OCI-M1 (cell line): ENCODE measurements around the gene SFXN3.

Experiments used
- DNase-seq: peaks from one replicate; lab custom pipeline; 2025; lab: John Stamatoyannopoulos, UW

The SFXN3 gene

DNA sequence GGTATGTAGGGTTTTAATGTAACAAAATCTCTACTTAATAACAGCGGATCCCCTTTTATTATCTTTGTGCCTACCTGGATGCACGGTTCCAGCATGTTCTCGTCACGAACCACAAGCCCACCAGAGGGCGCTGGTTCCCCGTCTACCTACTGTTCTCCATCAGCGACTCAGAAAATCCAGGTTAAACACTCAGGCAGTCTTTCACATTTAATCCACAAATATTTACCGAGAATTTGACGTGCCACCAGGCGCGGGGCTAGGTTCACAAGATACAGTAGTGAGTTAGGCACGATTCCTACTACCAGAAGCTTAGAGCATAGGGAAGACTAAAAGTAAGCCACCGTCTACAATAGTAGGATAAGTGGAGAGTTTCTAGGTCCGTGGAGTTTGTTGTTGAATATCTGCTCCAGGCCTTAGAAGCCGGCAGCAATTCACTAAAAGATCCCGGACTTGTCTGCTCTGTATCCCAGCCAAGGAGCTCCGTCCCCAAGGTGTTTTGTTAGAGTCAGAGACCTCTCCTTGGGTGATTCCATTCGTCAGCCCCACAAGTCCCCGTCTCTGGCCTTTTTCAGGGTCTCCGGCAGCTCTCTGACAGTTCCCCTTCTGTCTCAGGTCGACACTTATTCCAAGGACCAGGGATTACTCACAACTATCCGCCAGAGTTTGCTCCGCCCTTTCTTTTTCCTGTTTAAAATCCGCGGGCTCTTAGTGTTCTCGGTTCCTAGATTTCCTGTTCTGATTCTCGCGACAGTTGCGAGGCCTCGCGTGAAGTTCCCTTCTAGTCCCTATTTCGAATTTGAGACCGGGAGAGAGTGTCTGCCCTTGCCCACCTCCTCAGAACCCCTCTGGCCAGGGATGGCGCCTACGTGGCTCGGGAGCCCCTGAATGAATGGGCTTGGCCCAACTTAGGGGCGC, 29.3 kb downstream of the SFXN3 start:
- DNase-seq: peak; percentile 99

DNA sequence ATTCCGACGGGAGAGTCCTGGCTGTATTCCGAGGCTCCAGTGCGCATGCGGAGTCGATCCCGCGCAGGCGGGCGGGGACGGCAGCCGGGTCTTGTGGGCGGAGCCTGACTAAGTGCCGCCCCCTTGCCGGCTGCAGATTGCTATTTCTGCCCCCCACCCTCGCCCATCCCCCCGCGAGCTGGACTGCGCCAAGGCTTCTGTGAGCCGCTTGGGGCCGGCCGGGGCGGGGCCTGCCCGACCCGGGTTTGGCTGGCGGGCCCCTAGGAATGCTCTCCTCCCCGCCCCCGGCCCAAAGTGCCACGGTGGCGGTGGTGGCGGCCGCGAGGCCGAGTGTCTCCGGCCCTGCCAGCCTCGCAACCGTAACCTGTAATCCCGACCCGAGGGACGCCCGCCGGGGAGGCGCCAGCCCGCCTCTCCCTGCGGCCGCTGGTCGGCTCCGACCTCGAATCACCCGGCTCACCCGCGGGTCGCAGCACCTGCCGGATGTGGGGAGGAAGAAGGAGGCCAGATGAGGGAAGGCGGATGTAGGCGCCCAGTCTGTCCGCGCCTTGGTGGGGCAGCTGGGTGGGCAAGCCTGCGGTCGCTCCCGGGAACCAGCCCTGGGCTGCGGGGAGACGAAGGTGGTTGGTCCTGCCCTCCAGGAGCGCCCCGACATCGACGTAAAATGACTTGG, 30.1 kb downstream of the SFXN3 start:
- peak; percentile 99 for DNase-seq

DNA sequence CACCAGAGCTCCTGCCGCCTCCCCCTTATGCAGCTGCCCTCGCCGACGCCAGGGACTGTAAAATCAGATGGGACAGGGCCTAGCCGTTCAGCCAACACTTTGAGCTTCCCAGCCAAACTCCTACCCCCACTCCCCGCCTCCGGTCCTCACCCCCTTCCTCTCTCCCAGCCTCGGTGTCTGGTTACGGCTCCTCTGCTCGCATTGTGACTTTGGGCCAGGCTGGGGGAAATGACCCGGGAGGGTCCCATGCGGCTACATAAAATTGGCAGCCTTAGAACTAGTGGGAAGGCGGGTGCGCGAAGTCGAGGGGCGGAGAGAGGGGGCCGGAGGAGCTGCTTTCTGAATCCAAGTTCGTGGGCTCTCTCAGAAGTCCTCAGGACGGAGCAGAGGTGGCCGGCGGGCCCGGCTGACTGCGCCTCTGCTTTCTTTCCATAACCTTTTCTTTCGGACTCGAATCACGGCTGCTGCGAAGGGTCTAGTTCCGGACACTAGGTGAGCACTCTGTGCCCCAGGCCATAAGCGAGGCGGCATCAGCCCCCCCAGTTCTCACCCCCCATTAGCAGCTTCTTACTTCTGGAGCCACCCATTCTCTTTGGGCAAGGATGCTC, 30.7 kb downstream of the SFXN3 start, which contains the start of gene KAZALD1:
Gene KAZALD1, plus strand, starts transcription at position 366 of the 608 bp plus-strand sequence. CDS start 604 bp downstream, outside the sequence.
- peak; percentile 88 for DNase-seq

DNA sequence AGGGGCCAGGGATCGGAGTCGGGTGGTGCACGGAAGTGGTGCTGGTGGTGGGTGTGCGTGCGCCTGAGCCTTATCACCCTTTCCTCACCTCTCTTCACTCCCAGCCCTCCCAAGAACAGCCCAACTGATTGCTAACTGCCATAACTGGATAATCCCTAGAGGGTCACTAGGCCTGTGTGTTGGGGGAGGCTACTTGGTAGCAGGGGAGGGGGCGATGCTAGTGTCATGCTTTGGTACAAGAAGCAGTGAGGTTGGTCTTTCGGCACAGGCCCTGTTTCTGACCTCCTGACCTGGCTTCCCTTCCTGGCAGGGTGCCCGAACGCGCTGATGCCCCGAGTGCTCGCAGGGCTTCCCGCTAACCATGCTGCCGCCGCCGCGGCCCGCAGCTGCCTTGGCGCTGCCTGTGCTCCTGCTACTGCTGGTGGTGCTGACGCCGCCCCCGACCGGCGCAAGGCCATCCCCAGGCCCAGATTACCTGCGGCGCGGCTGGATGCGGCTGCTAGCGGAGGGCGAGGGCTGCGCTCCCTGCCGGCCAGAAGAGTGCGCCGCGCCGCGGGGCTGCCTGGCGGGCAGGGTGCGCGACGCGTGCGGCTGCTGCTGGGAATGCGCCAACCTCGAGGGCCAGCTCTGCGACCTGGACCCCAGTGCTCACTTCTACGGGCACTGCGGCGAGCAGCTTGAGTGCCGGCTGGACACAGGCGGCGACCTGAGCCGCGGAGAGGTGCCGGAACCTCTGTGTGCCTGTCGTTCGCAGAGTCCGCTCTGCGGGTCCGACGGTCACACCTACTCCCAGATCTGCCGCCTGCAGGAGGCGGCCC, 31.4 kb downstream of the SFXN3 start:
- DNase-seq: peak; percentile 93

DNA sequence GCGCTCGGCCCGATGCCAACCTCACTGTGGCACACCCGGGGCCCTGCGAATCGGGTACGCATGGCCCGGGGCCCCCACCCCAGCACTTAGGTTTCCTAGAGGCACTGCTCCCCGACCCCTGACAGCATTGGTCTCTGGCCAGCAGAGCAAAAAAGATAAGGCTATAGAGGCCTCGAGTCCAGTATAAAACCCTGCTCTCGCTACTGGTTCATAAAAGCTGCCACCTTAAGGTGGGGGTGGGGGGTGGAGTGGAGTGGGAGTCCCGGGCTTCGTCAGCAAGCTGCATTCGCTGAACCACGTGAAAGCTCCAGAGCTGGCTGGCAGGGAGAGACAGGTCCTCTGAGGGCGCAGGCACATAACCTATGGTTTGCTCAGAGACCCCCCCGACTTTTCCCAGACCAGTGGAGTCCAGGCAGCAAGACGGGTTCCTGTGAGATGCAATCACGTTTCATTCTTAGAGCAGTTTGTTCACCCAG, 32.1 kb downstream of the SFXN3 start:
- DNase-seq: peak; percentile 84

DNA sequence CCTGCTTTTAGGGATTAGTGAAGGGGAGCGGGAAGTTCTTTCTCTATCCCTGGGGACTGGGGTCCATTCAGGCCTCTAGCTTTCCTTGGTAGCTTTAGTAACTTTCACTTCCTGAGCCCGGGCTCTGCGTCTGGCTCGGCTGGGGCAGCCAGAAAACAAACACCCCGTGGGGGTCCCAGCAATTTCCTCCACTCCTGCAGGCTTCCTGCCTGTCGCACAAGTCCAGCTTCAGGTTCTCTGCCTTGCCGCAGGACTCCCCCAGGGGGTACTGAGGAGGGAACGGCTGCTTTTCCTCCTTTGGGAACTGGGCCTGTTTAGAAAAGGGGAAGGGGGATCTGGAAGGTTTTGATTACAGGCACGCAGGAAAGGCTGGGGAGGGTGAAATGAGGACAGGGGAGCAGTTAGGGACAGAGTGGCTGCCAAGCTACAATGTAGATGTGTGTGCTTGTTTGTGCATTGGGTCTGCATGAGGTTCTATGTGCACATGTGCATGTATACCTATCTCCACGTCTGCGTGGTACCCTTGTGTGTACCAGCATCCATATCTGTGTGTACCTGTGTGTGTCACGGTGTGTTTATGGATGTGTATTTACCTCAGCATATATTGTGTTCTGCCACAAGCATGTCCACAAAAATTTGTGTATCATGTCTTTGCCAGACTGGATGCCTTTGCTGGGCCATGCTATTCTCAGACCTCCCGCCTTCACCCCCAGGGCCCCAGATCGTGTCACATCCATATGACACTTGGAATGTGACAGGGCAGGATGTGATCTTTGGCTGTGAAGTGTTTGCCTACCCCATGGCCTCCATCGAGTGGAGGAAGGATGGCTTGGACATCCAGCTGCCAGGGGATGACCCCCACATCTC, 32.7 kb downstream of the SFXN3 start:
- DNase-seq: peak; percentile 70

DNA sequence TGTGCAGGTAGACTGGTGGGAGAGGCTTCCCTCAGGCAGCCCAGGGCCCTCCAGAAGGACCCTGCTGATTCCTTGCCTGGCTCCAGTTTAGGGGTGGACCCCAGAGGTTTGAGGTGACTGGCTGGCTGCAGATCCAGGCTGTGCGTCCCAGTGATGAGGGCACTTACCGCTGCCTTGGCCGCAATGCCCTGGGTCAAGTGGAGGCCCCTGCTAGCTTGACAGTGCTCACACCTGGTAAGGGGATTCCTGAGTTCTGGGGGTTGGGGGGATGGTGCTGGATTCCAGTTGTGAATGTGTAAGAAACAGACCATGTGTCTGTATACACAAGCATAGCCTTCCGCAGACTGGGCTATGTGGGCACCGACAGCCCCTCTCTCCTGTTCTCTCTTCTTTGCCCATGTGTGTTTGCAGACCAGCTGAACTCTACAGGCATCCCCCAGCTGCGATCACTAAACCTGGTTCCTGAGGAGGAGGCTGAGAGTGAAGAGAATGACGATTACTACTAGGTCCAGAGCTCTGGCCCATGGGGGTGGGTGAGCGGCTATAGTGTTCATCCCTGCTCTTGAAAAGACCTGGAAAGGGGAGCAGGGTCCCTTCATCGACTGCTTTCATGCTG, 33.5 kb downstream of the SFXN3 start:
- no peak for DNase-seq

DNA sequence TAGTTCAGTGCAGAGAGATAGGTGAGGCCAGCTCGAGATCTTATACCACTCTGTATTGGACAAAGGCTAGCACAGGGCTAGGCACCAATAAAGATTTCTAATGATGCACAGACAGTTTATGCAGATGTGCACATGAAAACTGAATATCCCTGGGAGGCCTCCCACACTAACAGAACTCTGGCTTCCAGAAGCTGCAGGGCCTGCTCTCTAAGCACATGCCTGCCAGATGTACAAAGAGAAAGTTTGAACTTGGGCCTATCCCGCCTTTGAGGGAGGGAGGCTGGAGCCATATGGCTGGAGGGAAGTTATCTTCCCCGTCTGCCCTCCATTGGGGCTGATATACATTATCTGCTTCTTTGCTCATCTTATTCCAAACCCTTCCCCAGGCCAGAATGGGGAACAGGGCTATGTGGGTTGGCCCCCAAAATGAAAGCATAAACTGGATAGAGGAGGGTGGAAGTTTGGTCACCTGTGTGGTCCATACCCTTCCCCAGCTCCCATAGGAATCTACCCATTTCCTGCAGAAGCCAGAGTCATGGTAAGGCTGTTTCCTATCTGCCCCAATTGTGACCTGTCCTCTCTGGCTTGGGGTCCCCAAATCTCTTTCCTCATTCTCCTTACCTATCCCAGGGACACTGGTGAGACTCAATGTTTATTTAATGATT, 34.6 kb downstream of the SFXN3 start:
- peak; percentile 59 for DNase-seq

DNA sequence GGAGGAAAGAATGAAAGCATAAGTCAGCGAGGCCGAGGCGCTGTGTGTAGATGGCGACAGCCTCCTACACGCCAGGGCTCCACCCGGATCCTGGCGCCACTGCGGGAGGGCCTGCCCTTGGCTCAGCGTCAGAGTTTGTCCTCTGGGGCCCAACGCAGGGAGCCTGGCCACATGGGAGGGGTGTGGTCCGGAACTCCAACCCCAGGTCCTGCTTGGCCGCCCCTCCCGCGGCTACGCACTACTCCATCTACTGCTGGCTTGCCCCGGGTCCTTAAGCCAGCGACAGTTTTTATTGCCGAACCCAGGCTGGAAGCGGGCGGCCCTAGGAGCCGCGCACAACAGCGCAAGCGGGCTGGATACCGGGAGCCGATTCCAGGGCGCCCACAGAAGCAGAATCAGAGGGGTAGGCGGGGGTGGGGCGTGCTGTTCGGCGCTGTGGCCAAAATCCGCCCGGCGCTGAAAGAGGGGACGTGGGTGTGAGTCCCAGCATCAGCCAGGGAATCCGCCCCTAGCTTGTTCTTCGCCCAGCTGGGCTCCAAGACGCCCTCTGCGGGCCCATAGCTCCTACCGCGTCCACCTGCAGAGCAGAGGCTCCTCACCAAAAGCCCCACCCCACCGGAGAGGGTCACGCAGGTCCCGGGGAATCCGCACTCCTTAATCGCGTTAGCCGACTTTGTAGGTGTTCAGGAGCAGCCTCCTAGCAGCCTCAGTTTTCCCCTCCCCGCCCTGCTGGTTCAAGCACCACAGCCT, 35.3 kb downstream of the SFXN3 start:
- peak; percentile 96 for DNase-seq

DNA sequence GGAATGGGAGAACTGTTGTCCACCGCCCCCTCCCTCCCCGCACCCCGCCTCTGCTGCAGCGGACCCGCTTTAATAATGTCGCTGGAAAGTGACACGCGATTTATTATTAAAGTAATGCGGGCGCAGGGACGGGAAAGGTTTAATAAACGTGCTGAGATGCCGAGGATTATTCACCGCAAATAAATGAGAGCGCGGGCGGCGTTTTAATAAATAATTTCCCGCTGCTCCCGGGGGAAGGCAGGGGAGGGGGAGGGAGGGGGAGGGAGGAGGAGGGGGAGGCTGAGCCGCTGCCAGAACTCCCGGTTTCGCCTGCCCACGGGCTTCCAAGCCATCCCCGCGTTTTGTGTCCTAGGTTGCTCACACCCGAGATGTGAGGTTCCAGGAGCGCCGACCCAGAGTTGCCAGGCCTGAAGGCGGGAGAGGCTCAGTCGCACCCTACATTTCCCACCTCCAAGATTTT, 35.9 kb downstream of the SFXN3 start:
- no peak for DNase-seq

DNA sequence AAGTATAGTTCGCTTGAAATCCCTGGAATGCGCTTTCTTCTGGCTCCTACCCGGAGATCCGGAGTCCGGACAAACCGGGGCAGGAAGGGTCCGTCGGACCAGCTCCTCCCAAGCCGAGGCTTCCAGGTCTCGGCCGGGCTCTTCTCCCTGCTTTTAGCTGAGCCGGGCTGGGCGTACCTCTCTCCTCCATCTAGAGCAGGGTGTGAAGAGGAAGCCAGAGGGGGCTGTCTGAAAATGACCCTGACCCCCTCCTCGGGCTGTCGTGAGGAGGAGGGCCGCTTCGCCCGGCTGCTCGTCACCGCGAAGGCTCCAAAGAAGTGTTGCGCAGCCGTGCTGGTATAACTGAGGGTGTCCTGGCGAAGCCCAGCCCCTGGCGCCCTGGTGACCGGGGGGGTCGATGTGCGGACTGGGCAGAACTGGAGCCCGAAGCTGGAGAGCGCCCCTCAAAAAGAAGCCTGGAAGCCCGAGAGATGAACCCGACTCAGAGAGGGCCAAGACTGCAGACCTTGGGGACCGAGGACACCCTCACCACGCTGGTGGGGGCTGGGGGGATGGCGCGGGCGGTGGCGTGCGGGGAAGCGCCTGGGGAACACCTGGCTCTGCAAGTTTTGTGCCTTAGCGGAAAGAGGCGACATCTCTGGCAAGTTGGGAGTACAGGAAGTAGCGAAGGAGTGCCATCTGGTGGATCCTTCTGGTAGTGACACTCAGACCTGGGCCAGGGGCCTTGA, 36.5 kb downstream of the SFXN3 start:
- DNase-seq: peak; percentile 96

DNA sequence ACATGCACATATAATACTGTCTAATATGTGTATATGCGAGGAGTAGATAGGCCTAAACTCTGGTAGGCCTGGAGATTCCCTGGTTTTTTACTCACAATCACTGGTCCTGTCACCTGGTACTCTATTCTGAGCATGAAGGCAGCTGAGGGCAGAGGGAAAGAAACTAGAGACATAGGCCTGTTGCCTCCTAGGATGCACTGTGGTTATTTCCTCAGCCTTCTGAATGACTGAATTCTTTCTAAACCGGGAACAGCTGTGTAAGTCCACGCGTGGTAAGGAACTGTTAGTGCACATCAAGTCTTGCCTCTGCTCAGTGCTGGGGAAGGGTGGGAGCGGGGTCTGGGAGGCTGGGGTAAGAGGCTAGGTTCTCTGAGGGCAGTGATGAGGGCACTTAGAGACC, 38.4 kb downstream of the SFXN3 start:
- DNase-seq: no peak

DNA sequence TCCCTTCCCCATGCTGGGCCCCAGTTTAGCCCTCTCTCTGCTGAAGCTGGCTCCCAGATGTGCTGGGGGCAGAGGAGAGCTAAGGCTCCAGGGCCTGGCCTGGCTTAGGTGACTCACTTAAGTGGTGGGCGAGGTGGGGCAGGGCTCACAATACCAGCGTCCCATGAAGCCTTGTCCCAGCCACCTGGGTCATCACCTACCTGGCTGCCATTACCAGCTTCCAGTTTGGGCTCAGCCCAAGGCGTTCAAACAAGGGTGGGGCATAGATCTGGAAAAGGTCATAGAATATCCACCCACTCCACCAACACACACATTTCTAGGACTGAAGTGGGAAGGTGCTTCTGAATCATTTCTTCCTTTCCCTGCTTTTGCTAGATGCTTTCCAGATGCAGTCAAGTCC, 39.1 kb downstream of the SFXN3 start:
- no peak for DNase-seq

DNA sequence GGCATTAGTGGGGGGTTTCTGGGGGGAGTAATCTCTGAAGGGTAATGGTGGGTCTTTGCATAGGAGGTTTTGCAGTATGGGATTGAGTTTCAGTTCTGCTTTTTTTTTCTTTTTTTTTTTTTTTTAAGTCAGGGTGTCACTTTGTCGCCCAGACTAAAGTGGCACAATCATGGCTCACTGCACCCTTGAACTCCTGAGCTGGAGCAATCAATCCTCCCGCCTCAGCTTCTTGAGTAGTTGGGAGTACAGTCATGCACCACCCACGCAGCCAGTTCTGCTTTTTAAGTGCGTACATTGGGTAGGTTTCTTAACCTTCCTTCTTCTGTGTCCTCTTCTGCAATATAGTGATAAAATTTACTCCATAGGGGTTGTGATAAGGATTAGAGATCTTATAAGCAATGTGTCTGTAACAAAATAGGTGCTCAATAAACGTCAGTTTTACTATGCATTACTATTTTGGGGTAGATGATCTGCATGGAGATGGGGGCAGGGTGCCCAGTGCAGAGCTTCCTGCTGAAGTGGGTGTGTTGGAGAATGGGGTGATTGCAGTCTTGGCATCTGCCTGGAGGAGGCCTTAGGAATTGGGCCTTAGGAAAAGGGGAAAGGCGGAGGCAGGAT, 40.3 kb downstream of the SFXN3 start:
- peak; percentile 92 for DNase-seq

DNA sequence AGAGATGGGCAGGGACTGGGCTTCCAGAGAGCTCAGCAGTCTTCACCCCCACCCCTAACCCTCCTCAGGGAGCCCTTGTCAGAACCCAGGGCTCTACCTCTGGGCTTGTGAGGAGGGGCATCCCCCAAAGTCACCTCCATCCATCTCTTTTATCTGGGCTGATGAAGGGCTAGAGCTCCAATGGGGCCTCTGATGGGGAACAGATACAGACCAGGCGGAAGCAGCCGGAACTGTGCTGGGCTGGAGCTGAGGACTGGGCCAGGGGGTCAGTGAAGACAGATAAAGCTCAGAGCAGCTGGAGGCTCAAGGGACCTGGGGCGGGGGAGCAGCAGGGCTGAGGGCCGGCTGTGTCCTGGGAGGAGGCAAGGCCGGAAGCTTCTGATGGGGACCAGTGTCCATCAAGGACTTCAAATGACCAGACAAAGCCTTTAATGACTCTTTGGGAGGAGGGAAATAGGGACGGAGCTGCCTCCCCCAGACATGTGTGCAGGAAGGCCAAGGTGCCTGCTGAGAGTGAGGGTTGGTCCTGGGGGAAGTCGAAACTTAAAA, 40.9 kb downstream of the SFXN3 start:
- no peak for DNase-seq

DNA sequence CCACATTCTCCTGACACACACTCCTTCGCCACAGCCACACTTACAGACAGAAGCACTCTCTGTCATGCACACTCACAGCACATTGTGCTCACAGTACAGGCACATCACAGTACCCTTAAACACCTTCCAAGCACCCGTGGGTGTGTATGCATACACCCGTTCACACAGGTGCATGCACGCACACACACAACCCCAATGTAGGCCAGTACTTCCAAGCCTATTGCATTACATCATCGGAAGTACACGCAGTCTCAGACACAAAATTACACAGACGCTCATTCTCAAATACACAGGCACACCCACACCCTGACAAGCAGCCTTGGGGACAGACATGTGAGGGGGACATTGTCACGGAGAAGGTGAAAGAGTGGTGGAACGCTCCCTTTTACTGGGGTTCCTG, 41.9 kb downstream of the SFXN3 start:
- DNase-seq: no peak

DNA sequence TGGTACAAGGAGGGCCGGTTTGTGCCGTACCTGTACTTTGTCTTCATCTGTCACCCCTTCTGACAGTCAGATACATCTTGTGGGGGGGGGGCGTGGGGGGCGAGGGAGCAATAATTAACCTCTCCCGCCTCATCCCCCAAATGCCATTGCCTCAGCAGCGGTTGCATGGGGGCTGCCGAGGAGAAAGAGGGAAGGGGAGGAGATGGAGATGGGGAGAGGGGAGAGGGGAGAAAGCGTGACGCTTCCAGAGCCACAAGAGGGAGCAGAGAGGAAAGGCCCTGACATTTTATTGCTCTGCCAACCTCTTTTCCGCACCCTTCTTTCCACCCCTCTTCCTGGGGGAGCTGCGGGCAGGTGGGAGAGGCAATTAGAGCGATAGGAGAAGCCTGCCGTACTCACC, 42.6 kb downstream of the SFXN3 start:
- no peak for DNase-seq
